Measurements from ENCODE around the gene ZP2.

Gene ZP2

GRCh38 chr16:21244518-21245215, 33.3 kb upstream of the ZP2 start:
- no peak for TF ChIP-seq MAX (IDR thresholded peaks at IDR 0.05; ENCODE audit: low read depth, low read length)
- TF ChIP-seq MYC (IDR thresholded peaks at IDR 0.05; ENCODE audit: low read depth, low read length), result no peak
- TF ChIP-seq POLR2A (IDR thresholded peaks at IDR 0.05; ENCODE audit: extremely low read depth, insufficient read length), result no peak
- no peak for TF ChIP-seq CTCF (IDR thresholded peaks at IDR 0.05; ENCODE audit: low read depth, low read length)
- DNase-seq (ENCODE audit: low read depth), result no peak
- H3K4me3 ChIP-seq (ENCODE audit: low read depth, low read length), result no peak overlapping the region

- TF ChIP-seq MYC (IDR thresholded peaks at IDR 0.05; ENCODE audit: low read depth, low read length) (no peak), CTCF (IDR thresholded peaks at IDR 0.05; ENCODE audit: low read depth, low read length) (no peak), MAX (IDR thresholded peaks at IDR 0.05; ENCODE audit: low read depth, low read length) (no peak), POLR2A (IDR thresholded peaks at IDR 0.05; ENCODE audit: extremely low read depth, insufficient read length) (no peak)
- no peak overlapping the region for H3K4me3 ChIP-seq (ENCODE audit: low read depth, low read length)
Observed at GRCh38 chr16:21242756-21243155, 31.4 kb upstream of the ZP2 start.

GRCh38 chr16:21239646-21240045, 28.3 kb upstream of the ZP2 start:
- no peak overlapping the region for H3K4me3 ChIP-seq (ENCODE audit: low read depth, low read length)
- TF ChIP-seq POLR2A (IDR thresholded peaks at IDR 0.05; ENCODE audit: extremely low read depth, insufficient read length) (no peak), MYC (IDR thresholded peaks at IDR 0.05; ENCODE audit: low read depth, low read length) (no peak), MAX (IDR thresholded peaks at IDR 0.05; ENCODE audit: low read depth, low read length) (no peak), CTCF (IDR thresholded peaks at IDR 0.05; ENCODE audit: low read depth, low read length) (no peak)
- no peak for DNase-seq (ENCODE audit: low read depth)

More at GRCh38 chr16:21242756-21243155, 31.4 kb upstream of the ZP2 start:
- no peak for DNase-seq (ENCODE audit: low read depth)

- no peak for TF ChIP-seq MAX (IDR thresholded peaks at IDR 0.05; ENCODE audit: low read depth, low read length)
- no peak for TF ChIP-seq POLR2A (IDR thresholded peaks at IDR 0.05; ENCODE audit: extremely low read depth, insufficient read length)
- TF ChIP-seq CTCF (IDR thresholded peaks at IDR 0.05; ENCODE audit: low read depth, low read length), result no peak
- no peak for TF ChIP-seq MYC (IDR thresholded peaks at IDR 0.05; ENCODE audit: low read depth, low read length)
- no peak overlapping the region for H3K4me3 ChIP-seq (ENCODE audit: low read depth, low read length)
Observed at GRCh38 chr16:21236831-21237230, 25.5 kb upstream of the ZP2 start.

GRCh38 chr16:21235199-21235585, 23.8 kb upstream of the ZP2 start:
- no peak for DNase-seq (ENCODE audit: low read depth)

More at GRCh38 chr16:21236831-21237230, 25.5 kb upstream of the ZP2 start:
- DNase-seq (ENCODE audit: low read depth), result no peak

More at GRCh38 chr16:21235199-21235585, 23.8 kb upstream of the ZP2 start:
- TF ChIP-seq MYC (IDR thresholded peaks at IDR 0.05; ENCODE audit: low read depth, low read length) (no peak), CTCF (IDR thresholded peaks at IDR 0.05; ENCODE audit: low read depth, low read length) (no peak), MAX (IDR thresholded peaks at IDR 0.05; ENCODE audit: low read depth, low read length) (no peak), POLR2A (IDR thresholded peaks at IDR 0.05; ENCODE audit: extremely low read depth, insufficient read length) (no peak)
- no peak overlapping the region for H3K4me3 ChIP-seq (ENCODE audit: low read depth, low read length)
